GM12878 (cell line): ENCODE measurements around the gene SNX32. TPM values are rescaled to one million over a fixed set of nuclear protein-coding genes. Genes with fewer than 3 reads are reported as not detected.

Experiments used
- BRCA1 ChIP-seq: IDR thresholded peaks from 2 replicates; pipeline ENCODE4 v1.6.1; 2011; ENCODE audit warnings: low read depth, low read length, improper control_type of control experiment
- CTCF ChIP-seq, 3 experiments: IDR thresholded peaks in 2 of 3; conservative IDR thresholded peaks in 1 of 3; 2 replicates each; pipeline ENCODE4 v1.5.1; 2011; ENCODE audit warnings: low read depth in 3 of 3, low read length in 3 of 3, mild to moderate bottlenecking in 3 of 3, control low read depth in 2 of 3, moderate library complexity in 2 of 3, inconsistent platforms in 1 of 3, mixed read lengths in 1 of 3; ENCODE audit not compliant: control insufficient read depth in 2 of 3, insufficient read depth in 1 of 3; ENCODE audit errors: extremely low read depth in 1 of 3
- EED ChIP-seq: sonication (generic); IDR thresholded peaks from 2 replicates; pipeline ENCODE4 v1.6.1; 2016; ENCODE audit warnings: antibody characterized with exemption, low read depth
- FOXK2 ChIP-seq: fragments of 450-650 bp; IDR thresholded peaks from 2 replicates; pipeline ENCODE4 v1.6.1; 2017; ENCODE audit warnings: mild to moderate bottlenecking, moderate library complexity
- GATAD2B ChIP-seq: fragments of 450-650 bp; conservative IDR thresholded peaks from 2 replicates; pipeline ENCODE4 v1.6.1; 2017; ENCODE audit warnings: low read depth, mild to moderate bottlenecking, moderate library complexity
- HCFC1 ChIP-seq: fragments of 150-350 bp; IDR thresholded peaks from 2 replicates; pipeline ENCODE4 v1.6.1; 2014; ENCODE audit warnings: low read length
- HDAC2 ChIP-seq: fragments of 200-600 bp; sonication (generic); IDR thresholded peaks from 2 replicates; pipeline ENCODE4 v1.6.1; 2017
- JUNB ChIP-seq: IDR thresholded peaks from 2 replicates; pipeline ENCODE4 v1.6.1; 2016; ENCODE audit warnings: antibody characterized with exemption, mild to moderate bottlenecking
- POLR2A ChIP-seq: IDR thresholded peaks from 2 replicates; pipeline ENCODE4 v1.6.1; 2011; ENCODE audit warnings: low read depth, mild to moderate bottlenecking, low read length
- POLR2AphosphoS2 ChIP-seq: IDR thresholded peaks from 2 replicates; pipeline ENCODE4 v1.6.1; 2011; ENCODE audit warnings: low read depth, mild to moderate bottlenecking, low read length, improper control_type of control experiment, moderate library complexity
- RBBP5 ChIP-seq: fragments of 200-600 bp; sonication (generic); conservative IDR thresholded peaks from 2 replicates; pipeline ENCODE4 v1.6.1; 2016
- RELB ChIP-seq: fragments of 450-650 bp; IDR thresholded peaks from 2 replicates; pipeline ENCODE4 v1.6.1; 2017; ENCODE audit warnings: low read depth, mild to moderate bottlenecking, moderate library complexity
- SMAD5 ChIP-seq: IDR thresholded peaks from 2 replicates; pipeline ENCODE4 v1.6.1; 2016; ENCODE audit warnings: antibody characterized with exemption, low read depth
- SMC3 ChIP-seq: IDR thresholded peaks from 2 replicates; pipeline ENCODE4 v1.6.1; 2011; ENCODE audit warnings: low read length, improper control_type of control experiment, borderline replicate concordance
- USF2 ChIP-seq: IDR thresholded peaks from 2 replicates; pipeline ENCODE4 v1.6.1; 2011; ENCODE audit warnings: low read depth, low read length, improper control_type of control experiment, borderline replicate concordance
- ZBED1 ChIP-seq: IDR thresholded peaks from 2 replicates; pipeline ENCODE4 v1.6.1; 2016; ENCODE audit warnings: borderline replicate concordance
- ZBTB11 ChIP-seq: fragments of 450-650 bp; formaldehyde crosslinking; IDR thresholded peaks from 2 replicates; pipeline ENCODE4 v1.5.0; 2022; ENCODE audit warnings: mild to moderate bottlenecking, missing genetic modification characterization
- ZBTB33 ChIP-seq: fragments of 450-650 bp; IDR thresholded peaks from 2 replicates; pipeline ENCODE4 v1.6.1; 2017; ENCODE audit warnings: mild to moderate bottlenecking
- ZNF207 ChIP-seq: fragments of 450-650 bp; IDR thresholded peaks from 2 replicates; pipeline ENCODE4 v1.6.1; 2014; ENCODE audit warnings: antibody characterized with exemption, mild to moderate bottlenecking, borderline replicate concordance
- ZNF24 ChIP-seq: fragments of 450-650 bp; IDR thresholded peaks from 2 replicates; pipeline ENCODE4 v1.6.1; 2017; ENCODE audit warnings: antibody characterized with exemption, mild to moderate bottlenecking
- ZNF274 ChIP-seq: IDR thresholded peaks from one replicate; pipeline ENCODE4 v1.8.0; 2011; ENCODE audit not compliant: insufficient read length, insufficient read depth
- ZNF622 ChIP-seq: fragments of 450-650 bp; IDR thresholded peaks from 2 replicates; pipeline ENCODE4 v1.6.1; 2017; ENCODE audit warnings: mild to moderate bottlenecking, inconsistent platforms
- polyA plus RNA-seq, 11 experiments: library from polyadenylated mRNA; depleted of rRNA in 4 of 11; unstranded in 6 of 11; stranded (reverse) in 5 of 11; fragments of >200 nt; fragmentation: Nextera tagmentation in 4 of 11; fragmentation: Illumina TruSeq in 1 of 11; extraction: Ambion mirVana in 4 of 11; extraction: Trizol in 1 of 11; gene quantifications; 1 replicate in 1 of 11; 2 replicates in 10 of 11; pipeline versions ENCODE4 v1.2.1 to v1.2.3, GENCODE V29; 2011 to 2016; ENCODE audit warnings: inconsistent platforms in 2 of 11, missing spikeins in 2 of 11, low read depth in 1 of 11
- total RNA-seq, 4 experiments: library from RNA; depleted of rRNA in 3 of 4; stranded (reverse); fragments of >200 nt in 3 of 4; fragmentation: Illumina TruSeq in 1 of 4; extraction: Trizol in 1 of 4; gene quantifications; 2 replicates each; pipeline versions ENCODE4 v1.2.1 to v1.2.3, GENCODE V29; 2013 to 2021

Gene SNX32
- total and polyA plus RNA-seq, 10 of the 15 experiments (the other 5 are each of a cell fraction or from before 2014, with no cell fraction given) = 0.04 to 1.5 (median 0.11) TPM; not detected in 1

GRCh38 chr11:65900125-65900898 lies 66.5 kb downstream of the SNX32 start, which contains the start of gene FOSL1 (continued):
- TF ChIP-seq ZBTB11 (CRISPR knock-in tag) (no peak), USF2 (no peak), ZNF24 (0 out of 2 replicates have a peak, but pooled peaks have one; percentile 19), RBBP5 (no peak), BRCA1 (no peak; the same call in 1 of the 2 replicates), ZNF207 (no peak), CTCF (IDR thresholded peaks at IDR 0.05 in 2 of 3, conservative IDR thresholded peaks at IDR 0.05 in 1 of 3; ENCODE audit: control insufficient read depth in 2 of 3, extremely low read depth in 1 of 3, insufficient read depth in 1 of 3, low read depth in 3 of 3, low read length in 3 of 3) (no peak), ZBED1 (no peak), SMC3 (no peak), ZBTB33 (no peak), FOXK2 (peak; percentile 89), ZNF274 (no peak), HDAC2 (no peak), HCFC1 (no peak), JUNB (no peak), POLR2AphosphoS2 (no peak), SMAD5 (no peak), RELB (no peak), ZNF622 (no peak), EED (no peak), GATAD2B (peak; percentile 67; the same call in 1 of the 2 replicates), POLR2A (peak; percentile 73)
